Gastroesophageal sphincter (tissue), 3 donors: ENCODE data around the gene CNOT3.

Source experiments
- EP300 ChIP-seq: sonication (generic); formaldehyde crosslinking; IDR thresholded peaks from one replicate; pipeline ENCODE4 v1.6.1; 2017; ENCODE audit warnings: antibody characterized with exemption, mild to moderate bottlenecking
- POLR2A ChIP-seq, 2 donors: fragments of 450-650 bp; IDR thresholded peaks; one replicate each; pipeline ENCODE4 v1.6.1; 2017; ENCODE audit warnings: antibody characterized with exemption in 2 of 2, mild to moderate bottlenecking in 2 of 2, moderate library complexity in 1 of 2
- POLR2AphosphoS5 ChIP-seq: sonication (generic); formaldehyde crosslinking; IDR thresholded peaks from one replicate; pipeline ENCODE4 v1.6.1; 2017; ENCODE audit warnings: antibody characterized with exemption
- TF ChIP-seq, protein P1 (sequence below), 4 experiments: fragments of 200-600 bp in 2 of 4; fragments of 450-650 bp in 2 of 4; sonication (generic) in 1 of 4; IDR thresholded peaks; one replicate each; pipeline ENCODE4 v1.5.1; 2017 to 2019; ENCODE audit warnings: antibody characterized with exemption in 4 of 4, mild to moderate bottlenecking in 2 of 4, moderate library complexity in 2 of 4

DNA sequence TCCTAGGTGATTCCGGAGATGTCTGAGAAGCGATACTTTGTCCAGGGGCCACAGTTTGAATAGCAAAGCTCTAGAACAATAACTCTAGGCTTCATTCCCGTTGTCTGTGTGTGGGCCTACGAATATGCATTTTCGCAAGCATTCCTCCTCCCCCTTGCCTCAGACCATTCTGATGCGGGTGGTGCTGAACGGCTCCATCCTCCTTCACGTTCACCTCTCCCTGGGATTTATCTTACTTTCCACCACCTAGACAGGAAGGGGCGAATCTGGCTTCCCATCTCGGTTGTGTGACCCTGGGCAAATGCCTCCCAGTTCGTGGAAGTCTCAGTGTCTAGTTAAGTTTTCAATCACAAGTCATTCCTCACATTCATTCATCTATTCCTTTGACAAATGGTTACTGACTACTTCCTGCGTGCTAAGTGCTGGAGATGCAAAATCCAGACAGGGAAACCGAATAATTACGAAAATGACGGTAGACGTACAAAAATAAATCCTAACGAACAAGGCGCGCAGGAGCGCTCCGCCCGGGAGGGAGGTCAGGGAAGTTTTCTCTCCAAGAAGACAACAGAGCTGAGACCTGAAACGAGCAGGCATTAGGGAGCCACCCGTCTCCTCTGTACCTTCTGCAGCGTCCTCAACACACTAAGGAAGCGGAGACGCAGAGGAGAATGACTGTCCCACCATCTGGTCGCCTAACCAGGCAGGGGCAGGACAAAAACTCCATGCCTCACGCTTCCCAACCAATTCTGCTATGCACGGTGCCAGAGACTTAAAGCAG, 1.3 kb upstream of the CNOT3 start:
- no peak for TF ChIP-seq POLR2A (IDR thresholded peaks at IDR 0.05)
- TF ChIP-seq POLR2AphosphoS5, result no peak
- TF ChIP-seq, protein P1, sequence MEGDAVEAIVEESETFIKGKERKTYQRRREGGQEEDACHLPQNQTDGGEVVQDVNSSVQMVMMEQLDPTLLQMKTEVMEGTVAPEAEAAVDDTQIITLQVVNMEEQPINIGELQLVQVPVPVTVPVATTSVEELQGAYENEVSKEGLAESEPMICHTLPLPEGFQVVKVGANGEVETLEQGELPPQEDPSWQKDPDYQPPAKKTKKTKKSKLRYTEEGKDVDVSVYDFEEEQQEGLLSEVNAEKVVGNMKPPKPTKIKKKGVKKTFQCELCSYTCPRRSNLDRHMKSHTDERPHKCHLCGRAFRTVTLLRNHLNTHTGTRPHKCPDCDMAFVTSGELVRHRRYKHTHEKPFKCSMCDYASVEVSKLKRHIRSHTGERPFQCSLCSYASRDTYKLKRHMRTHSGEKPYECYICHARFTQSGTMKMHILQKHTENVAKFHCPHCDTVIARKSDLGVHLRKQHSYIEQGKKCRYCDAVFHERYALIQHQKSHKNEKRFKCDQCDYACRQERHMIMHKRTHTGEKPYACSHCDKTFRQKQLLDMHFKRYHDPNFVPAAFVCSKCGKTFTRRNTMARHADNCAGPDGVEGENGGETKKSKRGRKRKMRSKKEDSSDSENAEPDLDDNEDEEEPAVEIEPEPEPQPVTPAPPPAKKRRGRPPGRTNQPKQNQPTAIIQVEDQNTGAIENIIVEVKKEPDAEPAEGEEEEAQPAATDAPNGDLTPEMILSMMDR (IDR thresholded peaks at IDR 0.05), result no peak
- no peak for TF ChIP-seq EP300
